NCI-H1694 (cell line): Measurements from ENCODE around the gene OSMR.

Source experiments
- DNase-seq: peaks from one replicate; lab custom pipeline; 2025; lab: John Stamatoyannopoulos, UW

Gene OSMR

DNA sequence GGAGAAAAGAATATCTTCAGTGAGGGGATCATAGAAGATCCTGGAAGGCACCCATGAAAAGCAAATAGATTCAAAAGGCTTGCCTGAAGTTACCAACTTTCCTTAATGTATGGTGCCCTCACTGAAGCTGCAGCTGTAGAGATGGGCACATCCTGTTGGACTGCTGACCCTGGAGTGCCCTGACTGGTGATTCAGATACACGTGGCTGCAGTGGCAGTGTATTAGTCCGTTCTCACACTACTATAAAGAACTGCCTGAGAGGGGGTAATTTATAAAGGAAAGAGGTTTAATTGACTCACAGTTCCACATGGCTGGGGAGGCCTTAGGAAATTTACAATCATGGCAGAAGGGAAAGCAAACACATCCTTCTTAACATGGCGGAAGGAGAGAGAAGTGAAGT is 80.3 kb downstream of the OSMR start:
- no peak for DNase-seq

- no peak for DNase-seq
These were observed 81.7 kb downstream of the OSMR start for GRCh38 chr5:38927470-38927869.

- DNase-seq, result no peak
These were observed 84.0 kb downstream of the OSMR start for GRCh38 chr5:38929838-38930237.

DNA sequence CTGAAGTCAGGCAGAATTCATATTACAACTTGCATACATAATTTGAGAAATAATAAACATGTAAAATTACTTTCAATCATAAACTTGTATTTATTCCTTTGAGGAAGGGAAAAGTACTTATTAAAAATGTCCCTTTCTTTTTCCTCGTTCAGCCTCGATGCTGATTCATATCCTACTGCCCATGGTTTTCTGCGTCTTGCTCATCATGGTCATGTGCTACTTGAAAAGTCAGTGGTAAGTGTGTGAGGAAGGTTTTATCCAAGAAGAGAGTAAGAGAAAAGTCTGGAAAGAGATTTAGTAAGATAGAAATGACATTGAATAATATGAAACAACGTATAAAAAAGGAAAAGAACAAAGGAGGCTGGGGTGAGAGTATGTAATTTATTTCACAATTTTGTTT is 85.9 kb downstream of the OSMR start:
- DNase-seq, result no peak

DNA sequence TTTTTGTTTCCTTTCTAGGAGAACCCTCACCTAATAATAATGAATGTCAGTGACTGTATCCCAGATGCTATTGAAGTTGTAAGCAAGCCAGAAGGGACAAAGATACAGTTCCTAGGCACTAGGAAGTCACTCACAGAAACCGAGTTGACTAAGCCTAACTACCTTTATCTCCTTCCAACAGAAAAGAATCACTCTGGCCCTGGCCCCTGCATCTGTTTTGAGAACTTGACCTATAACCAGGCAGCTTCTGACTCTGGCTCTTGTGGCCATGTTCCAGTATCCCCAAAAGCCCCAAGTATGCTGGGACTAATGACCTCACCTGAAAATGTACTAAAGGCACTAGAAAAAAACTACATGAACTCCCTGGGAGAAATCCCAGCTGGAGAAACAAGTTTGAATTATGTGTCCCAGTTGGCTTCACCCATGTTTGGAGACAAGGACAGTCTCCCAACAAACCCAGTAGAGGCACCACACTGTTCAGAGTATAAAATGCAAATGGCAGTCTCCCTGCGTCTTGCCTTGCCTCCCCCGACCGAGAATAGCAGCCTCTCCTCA is 87.1 kb downstream of the OSMR start:
- no peak for DNase-seq

DNA sequence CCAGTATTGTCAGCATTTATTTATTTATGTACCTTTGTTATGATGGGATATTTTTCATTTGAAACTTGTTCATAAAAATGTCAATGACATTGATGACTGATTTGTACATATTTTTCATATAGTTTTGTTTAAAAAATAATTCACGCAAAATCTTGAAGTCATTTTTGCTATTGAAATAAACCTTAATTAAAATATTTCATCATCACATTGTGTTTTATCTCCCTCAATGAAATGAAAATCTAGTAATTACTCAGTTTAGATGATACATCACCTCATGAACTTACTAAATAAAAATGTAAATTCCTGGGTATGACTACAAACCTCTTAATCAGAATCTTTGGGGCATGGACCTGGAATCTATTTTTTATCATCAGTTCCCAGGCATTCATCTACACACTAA is 89.6 kb downstream of the OSMR start:
- DNase-seq, result no peak

GRCh38 chr5:38936269-38936668 is 90.5 kb downstream of the OSMR start:
- DNase-seq, result no peak

DNA sequence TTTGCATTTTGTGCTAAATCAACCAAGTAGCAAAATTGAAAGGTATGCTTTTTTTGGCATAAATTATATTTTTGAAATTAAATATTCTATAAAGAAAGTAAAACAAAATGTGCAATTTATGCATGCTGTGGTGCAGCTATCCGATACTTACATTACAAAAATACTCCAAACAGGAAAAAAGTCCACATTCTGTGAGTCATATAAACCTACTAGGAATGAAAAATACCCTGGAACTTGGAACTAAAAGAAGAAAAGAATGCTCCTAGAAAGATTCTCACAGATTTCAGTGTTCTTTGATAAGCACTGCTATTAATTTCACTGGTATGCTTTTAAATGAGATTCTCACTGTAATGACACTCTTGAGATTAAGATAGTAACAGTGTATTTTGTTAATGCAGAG is 92.6 kb downstream of the OSMR start:
- no peak for DNase-seq

DNA sequence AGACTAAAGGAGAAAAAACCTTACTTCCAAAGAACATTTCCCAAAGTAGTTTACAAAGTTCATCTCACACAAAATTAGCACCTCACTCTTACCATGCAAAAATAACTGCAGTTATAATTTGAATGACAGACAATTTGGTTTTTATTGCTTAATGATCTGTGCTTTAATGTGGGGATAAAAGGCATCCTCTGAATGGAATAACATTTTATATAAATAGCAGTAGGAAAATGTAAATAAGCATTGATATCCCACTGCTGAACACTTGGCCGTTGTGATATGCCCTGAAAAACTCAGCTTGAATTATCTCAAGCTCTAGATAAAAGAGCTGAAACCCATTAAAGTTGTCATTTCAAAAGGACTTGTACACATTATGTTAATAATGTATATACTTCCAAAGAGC is 93.2 kb downstream of the OSMR start:
- DNase-seq, result no peak

DNA sequence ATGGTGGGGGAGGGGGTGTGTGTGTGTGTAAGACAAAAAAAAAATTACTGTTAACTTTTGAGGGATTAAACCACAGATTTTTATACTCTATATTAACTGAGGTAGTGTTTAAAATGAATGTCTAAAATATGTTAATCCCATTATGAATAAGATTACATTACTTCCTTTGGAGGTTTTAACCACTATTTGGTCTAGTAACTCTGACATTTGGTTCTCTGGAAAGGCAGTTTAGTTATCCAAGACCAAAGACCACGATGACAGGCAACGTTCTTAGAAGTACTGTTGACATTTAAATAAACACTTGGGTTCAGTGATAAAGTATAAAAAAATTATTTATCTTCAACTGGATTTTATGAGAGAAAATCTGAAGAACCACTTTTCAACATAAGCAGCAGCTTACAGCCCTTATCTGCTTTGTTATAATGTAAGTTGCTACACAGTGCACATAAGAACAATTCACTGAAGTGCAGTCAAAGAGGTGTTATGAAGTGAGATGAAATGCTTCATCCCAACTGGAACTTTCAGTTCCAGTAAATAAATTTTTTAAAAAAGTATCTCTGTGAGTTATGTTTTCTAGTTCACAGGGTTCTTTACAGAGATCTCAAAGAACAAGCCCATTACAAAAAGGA is 94.5 kb downstream of the OSMR start:
- DNase-seq, result no peak

DNA sequence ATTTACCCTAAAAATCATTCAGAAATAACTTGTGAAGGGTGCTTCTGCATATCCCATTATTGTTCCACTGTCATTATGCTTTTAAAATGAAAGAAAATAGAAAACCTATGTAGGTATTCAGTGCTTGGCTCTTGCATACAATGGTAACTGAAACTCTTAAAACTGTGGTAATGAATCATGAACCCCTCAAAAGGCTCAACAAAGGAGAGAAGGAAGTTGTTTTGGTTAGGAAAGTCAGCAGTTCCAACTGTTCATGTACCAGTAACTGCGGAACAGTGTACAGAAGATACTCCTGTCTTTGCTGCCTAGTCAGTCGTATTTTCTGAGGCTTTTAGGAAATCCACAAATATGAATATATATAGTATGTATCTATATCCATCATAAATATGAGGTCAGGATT is 96.1 kb downstream of the OSMR start:
- DNase-seq, result no peak

DNA sequence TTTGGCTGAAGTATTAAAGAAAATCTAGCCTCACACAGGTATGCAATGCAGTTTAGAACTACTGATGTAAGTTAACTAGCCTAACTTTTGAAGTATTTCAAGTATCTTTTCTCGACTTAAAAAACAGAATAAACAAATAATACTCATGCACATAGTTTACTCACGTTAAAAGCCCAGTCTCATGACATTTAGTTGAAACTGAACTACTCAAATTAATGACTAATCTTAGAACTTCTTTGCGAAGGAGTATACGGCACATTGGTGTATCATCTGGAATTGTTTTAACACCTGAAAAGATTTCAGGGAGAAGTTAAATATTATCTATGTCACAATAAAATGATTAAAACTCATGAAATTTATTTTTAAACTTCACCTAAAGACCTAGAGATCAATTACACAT is 98.5 kb downstream of the OSMR start:
- DNase-seq, result no peak

DNA sequence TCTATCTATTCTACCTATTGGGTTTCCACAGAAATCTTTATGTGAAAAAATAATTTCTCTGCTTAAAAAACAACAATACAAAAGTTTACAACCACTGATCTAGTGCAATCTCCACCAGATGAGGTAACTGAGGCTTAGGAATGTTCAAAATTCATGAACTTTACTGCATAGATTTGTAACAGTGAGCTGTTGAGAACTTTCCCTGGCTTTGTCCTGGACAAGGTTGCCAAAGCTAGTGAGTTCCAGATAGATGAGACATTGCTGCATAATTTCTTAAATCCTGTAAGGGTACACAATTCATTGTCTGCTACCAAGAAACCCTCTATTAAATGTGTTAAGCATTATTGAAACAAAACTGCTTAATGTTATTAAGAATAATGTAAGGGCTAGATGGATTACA is 102.7 kb downstream of the OSMR start:
- DNase-seq, result no peak

- no peak for DNase-seq
These were observed 107.7 kb downstream of the OSMR start for GRCh38 chr5:38953426-38954012.

GRCh38 chr5:38961691-38962090 is 115.9 kb downstream of the OSMR start:
- no peak for DNase-seq

DNA sequence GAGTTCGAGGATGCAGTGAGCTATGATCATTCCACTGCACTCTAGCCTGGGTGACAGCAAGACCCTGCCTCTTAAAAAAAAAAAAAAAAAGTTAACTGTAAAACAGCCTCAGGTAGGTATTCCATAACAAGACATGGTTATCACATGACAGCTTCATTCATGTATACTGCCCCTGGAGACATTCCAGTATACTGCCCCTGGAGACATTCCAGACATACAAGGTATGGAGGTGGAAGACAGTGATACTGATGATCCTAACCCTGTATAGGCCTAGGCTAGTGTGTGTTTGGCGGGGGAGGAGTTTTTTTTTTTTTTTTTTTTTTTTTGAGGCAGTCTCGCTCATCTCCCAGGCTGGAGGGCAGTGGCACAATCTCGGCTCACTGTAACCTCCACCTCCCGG is 122.9 kb downstream of the OSMR start:
- no peak for DNase-seq

DNA sequence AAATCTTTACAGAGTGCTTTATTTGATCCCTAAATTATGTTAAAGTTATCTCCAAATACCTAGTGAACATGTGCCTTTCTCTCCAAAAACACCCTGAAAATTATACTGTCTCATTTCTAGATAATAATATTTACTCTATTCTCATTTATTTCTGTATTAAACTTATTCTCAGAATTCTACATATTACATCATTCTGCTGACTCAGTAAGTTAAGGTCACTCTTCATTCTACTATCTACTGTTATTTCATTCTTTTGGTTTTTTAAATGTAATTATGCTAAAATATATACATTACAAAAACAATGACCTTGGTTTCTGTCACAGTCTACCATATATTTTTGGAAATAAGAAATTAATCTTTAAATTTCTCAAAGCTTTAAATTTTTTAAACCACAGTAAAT is 132.2 kb downstream of the OSMR start:
- no peak for DNase-seq

- DNase-seq, result no peak
These were observed 133.7 kb downstream of the OSMR start for GRCh38 chr5:38979535-38979934.
